H1 (cell line): Measurements from ENCODE around the gene SLITRK5. TPM values are rescaled to one million over a fixed set of nuclear protein-coding genes. Genes with fewer than 3 reads are reported as not detected.

Experiments used
- ASH2L ChIP-seq: fragments of 200-600, 300-600 bp; sonication (generic); IDR thresholded peaks from one replicate; pipeline ENCODE4 v1.7.1; 2017; ENCODE audit warnings: low read length
- ATF2 ChIP-seq: IDR thresholded peaks from 2 replicates; pipeline ENCODE4 v1.6.1; 2012; ENCODE audit warnings: low read length, inconsistent platforms
- EZH2 ChIP-seq: fragments of 200-600 bp; sonication (generic); IDR thresholded peaks from 2 replicates; pipeline ENCODE4 v1.7.1; 2012; ENCODE audit warnings: low read depth, mild to moderate bottlenecking, moderate library complexity, low read length, inconsistent platforms; ENCODE audit not compliant: severe bottlenecking
- RBBP5 ChIP-seq: IDR thresholded peaks from 2 replicates; pipeline ENCODE4 v1.7.1; 2012; ENCODE audit warnings: low read depth, mild to moderate bottlenecking, inconsistent platforms, low read length, moderate library complexity, borderline replicate concordance
- RNF2 ChIP-seq: fragments of 200-900, 300-1000 bp; sonication (generic); IDR thresholded peaks from 2 replicates; pipeline ENCODE4 v1.7.1; 2016; ENCODE audit warnings: borderline replicate concordance, low read depth, mild to moderate bottlenecking, antibody characterized with exemption, low read length; ENCODE audit not compliant: poor library complexity, severe bottlenecking; ENCODE audit errors: missing control alignments
- TEAD4 ChIP-seq: IDR thresholded peaks from 2 replicates; pipeline ENCODE4 v1.6.1; 2012; ENCODE audit warnings: low read depth, low read length, inconsistent platforms, mixed read lengths
- polyA plus RNA-seq, 7 experiments: library from polyadenylated mRNA; depleted of rRNA in 3 of 7; stranded (reverse) in 5 of 7; unstranded in 2 of 7; fragments of >200 nt in 5 of 7; fragments of 200-250 nt in 2 of 7; gene quantifications; 1 replicate in 5 of 7; 2 replicates in 1 of 7; 4 replicates in 1 of 7; pipeline versions ENCODE4 v1.2.1 to v1.2.3, GENCODE V29; 2011 to 2013; ENCODE audit warnings: missing spikeins in 2 of 7, mixed read lengths in 2 of 7
- total RNA-seq: library from RNA; stranded (reverse); fragmentation: NEBNext Ultra II Directional; extraction: Animal tissue kit (Norgen Biotek cat#: 25700); gene quantifications from 2 replicates; pipeline ENCODE4 v1.2.1, GENCODE V29; 2021

SLITRK5 gene
- total and polyA plus RNA-seq, 2 of the 8 experiments (the other 6 are each of a cell fraction or from before 2014, with no cell fraction given): 0.27 to 1.1 TPM

- TF ChIP-seq ATF2 (no peak), TEAD4 (no peak), RBBP5 (0 out of 2 replicates have a peak, but pooled peaks have one; percentile 0), ASH2L (no peak), EZH2 (peak; percentile 33), RNF2 (peak; percentile 63)
Measured at GRCh38 chr13:87676254-87677042, 5.3 kb downstream of the SLITRK5 start (continued).
